HepG2 (cell line): ENCODE measurements around the gene C6orf15. TPM values are rescaled to one million over a fixed set of nuclear protein-coding genes. Genes with fewer than 3 reads are reported as not detected.

Source experiments
- ATAC-seq: fragments of 200-7000 bp; cut with Tn5 transposase; 3 replicates; pipeline ENCODE4 v1.9.1; 2020; ENCODE audit warnings: mild to moderate bottlenecking, moderate library complexity
- BruUV-seq: library from RNA; stranded (reverse); fragments of 400-500 nt; replicated peaks from 2 replicates; lab custom pipeline; 2021; lab: Mats Ljungman, UMichigan
- CTCF ChIA-PET: fragments of 300-600 bp; formaldehyde crosslinking; extraction: SDS; loops from one replicate; lab custom pipeline; 2021; ENCODE audit warnings: low total read pairs, inconsistent platforms, low intra/inter-chr PET ratio; lab: Yijun Ruan, JAX
- POLR2A ChIA-PET: fragments of 350-600 bp; sonication (Branson Sonifier 250); formaldehyde crosslinking; loops from one replicate; lab custom pipeline; 2020; ENCODE audit warnings: antibody characterized with exemption, inconsistent platforms; lab: Yijun Ruan, JAX
- DNase-seq: peaks from one replicate; pipeline ENCODE4 v3.0.0-alpha.2; 2015; ENCODE audit warnings: low spot score
- FAIRE-seq: peaks from 3 replicates; lab custom pipeline; 2011; peaks lifted over from hg19 to GRCh38; lab: Jason Lieb, UNC
- H2AFZ ChIP-seq: one replicate; pipeline ENCODE4 v1.6.1; 2011; ENCODE audit warnings: low read length, inconsistent platforms
- H3K27ac ChIP-seq: fragments of 300-600 bp; 3 replicates; pipeline ENCODE4 v1.8.0; 2011; ENCODE audit warnings: mixed run types, mild to moderate bottlenecking, mixed read lengths, low read length, inconsistent platforms; ENCODE audit not compliant: insufficient read depth; ENCODE audit errors: extremely low read length
- H3K27me3 ChIP-seq, 2 experiments: fragments of 200-600 bp in 1 of 2; 2 replicates in 1 of 2; 3 replicates in 1 of 2; pipeline versions ENCODE4 v1.6.0 to v1.8.0; 2011; ENCODE audit warnings: low read length in 2 of 2, mild to moderate bottlenecking in 2 of 2, moderate library complexity in 2 of 2, inconsistent platforms in 1 of 2; ENCODE audit not compliant: insufficient read depth in 2 of 2, control insufficient read depth in 1 of 2
- H3K36me3 ChIP-seq, 2 experiments: fragments of 200-600 bp in 1 of 2; replicated peaks in 1 of 2; 2 replicates in 1 of 2; 3 replicates in 1 of 2; pipeline versions ENCODE4 v1.5.1 to v1.8.0; 2011; ENCODE audit warnings: low read length in 2 of 2, inconsistent platforms in 1 of 2; ENCODE audit not compliant: insufficient read depth in 2 of 2, control insufficient read depth in 1 of 2
- H3K4me1 ChIP-seq: 2 replicates; pipeline ENCODE4 v1.5.1; 2012; ENCODE audit warnings: low read length, inconsistent platforms; ENCODE audit not compliant: insufficient read depth
- H3K4me2 ChIP-seq: 2 replicates; pipeline ENCODE4 v1.6.0; 2011; ENCODE audit warnings: low read depth, low read length, inconsistent platforms
- H3K4me3 ChIP-seq, 3 experiments: fragments of 200-600 bp in 1 of 3; sonication (generic), shearing (Covaris generic) in 1 of 3; replicated peaks in 1 of 3; 2 replicates each; pipeline ENCODE4 v1.5.1; 2011 to 2016; ENCODE audit warnings: low read length in 3 of 3, inconsistent platforms in 2 of 3, low read depth in 2 of 3, mild to moderate bottlenecking in 2 of 3, control low read depth in 1 of 3, mixed read lengths in 1 of 3; ENCODE audit not compliant: insufficient read depth in 1 of 3
- H3K79me2 ChIP-seq: one replicate; pipeline ENCODE4 v1.6.1; 2011; ENCODE audit warnings: low read length, inconsistent platforms; ENCODE audit not compliant: insufficient read depth
- H3K9ac ChIP-seq: 2 replicates; pipeline ENCODE4 v1.6.0; 2011; ENCODE audit warnings: mild to moderate bottlenecking, low read depth, low read length, inconsistent platforms; ENCODE audit not compliant: insufficient read depth
- H3K9me3 ChIP-seq: 2 replicates; pipeline ENCODE4 v1.5.1; 2012; ENCODE audit warnings: mild to moderate bottlenecking, low read length
- H4K20me1 ChIP-seq: 2 replicates; pipeline ENCODE4 v1.6.0; 2011; ENCODE audit warnings: inconsistent platforms, mild to moderate bottlenecking, low read length, moderate library complexity; ENCODE audit not compliant: insufficient read depth
- ARNT ChIP-seq: fragments of 450-650 bp; IDR thresholded peaks from 2 replicates; pipeline ENCODE4 v1.6.1; 2017
- GABPB1 ChIP-seq: IDR thresholded peaks from 2 replicates; pipeline ENCODE4 v1.6.1; 2016; ENCODE audit warnings: mild to moderate bottlenecking, missing genetic modification reagents, moderate library complexity, missing compliant biosample characterization
- RAD21 ChIP-seq: fragments of 450-650 bp; formaldehyde crosslinking; IDR thresholded peaks from 2 replicates; pipeline ENCODE4 v1.5.0; 2020; ENCODE audit warnings: mild to moderate bottlenecking
- ZNF317 ChIP-seq: sonication (generic); formaldehyde crosslinking; IDR thresholded peaks from 2 replicates; pipeline ENCODE4 v1.5.0; 2020; ENCODE audit warnings: mild to moderate bottlenecking, missing genetic modification reagents
- ZNF674 ChIP-seq: sonication (generic); formaldehyde crosslinking; IDR thresholded peaks from 2 replicates; pipeline ENCODE4 v1.5.0; 2020; ENCODE audit warnings: low read depth, mild to moderate bottlenecking, missing genetic modification reagents
- WGBS: methylation state at CpG from one replicate; pipeline ENCODE4 v1.1.6; 2017; ENCODE audit warnings: low lambda C conversion rate; 5-methylcytosine and 5-hydroxymethylcytosine counted together
- in situ Hi-C: cut with HindIII; loops from 2 replicates; pipeline ENCODE4 v1.10.0; 2017; ENCODE audit warnings: low pct_unique_long_range_greater_than_20kb; ENCODE audit not compliant: extremely low pct_ligation_motif_present
- intact Hi-C: fragments of 100-400 bp; cut with micrococcal nuclease; formaldehyde crosslinking; loops from one replicate; pipeline ENCODE4 v1.10.0; 2022; ENCODE audit not compliant: unreplicated experiment
- polyA plus RNA-seq, 8 experiments: library from polyadenylated mRNA; depleted of rRNA in 3 of 8; stranded (reverse) in 7 of 8; unstranded in 1 of 8; fragments of >200 nt; fragmentation: Illumina TruSeq in 4 of 8; extraction: Trizol in 4 of 8; gene quantifications; 2 replicates each; pipeline versions ENCODE4 v1.2.1 to v1.2.3, GENCODE V29; 2011 to 2016; ENCODE audit warnings: low read depth in 4 of 8, missing spikeins in 1 of 8, mixed read lengths in 1 of 8; ENCODE audit not compliant: insufficient read depth in 1 of 8
- total RNA-seq, 5 experiments: library from RNA; depleted of rRNA; stranded (reverse); fragments of >200 nt; fragmentation: Illumina TruSeq; extraction: Trizol; gene quantifications; 2 replicates each; pipeline ENCODE4 v1.2.3, GENCODE V29; 2016; ENCODE audit warnings: low read depth in 1 of 5
- TF ChIP-seq, protein P1 (sequence below): sonication (generic); formaldehyde crosslinking; IDR thresholded peaks from 2 replicates; pipeline ENCODE4 v1.5.0; 2020; ENCODE audit warnings: missing genetic modification reagents
- TF ChIP-seq, protein P2 (sequence below): sonication (generic); formaldehyde crosslinking; IDR thresholded peaks from 2 replicates; pipeline ENCODE4 v1.9.0; 2021; ENCODE audit warnings: mild to moderate bottlenecking, missing genetic modification reagents

The C6orf15 gene
- total and polyA plus RNA-seq, 2 of the 13 experiments (the other 11 are each of a cell fraction or from before 2014, with no cell fraction given): not detected

- Histone ChIP-seq H3K4me1 (peaks cover 7% of the 10 kb centered on the region), H3K36me3 (no peaks in the 10 kb centered on the region), H3K27ac (no peak overlapping the region), H3K27me3 (peaks cover 4 to 68% of the 10 kb centered on the region in 2 experiments; a peak in 4 of 5 replicates), H3K4me3 (no peak overlapping the region), H3K79me2 (no peaks in the 10 kb centered on the region), H3K9ac (no peak overlapping the region), H3K9me3 (no peaks in the 10 kb centered on the region), H3K4me2 (no peak overlapping the region), H2AFZ (no peak overlapping the region)
- ChIA-PET CTCF (no interaction called here), POLR2A (no interaction called here)
- intact Hi-C loops (no loop called here), in situ Hi-C loops (no loop called here)
- FAIRE-seq: no peak
- no peak for ATAC-seq
- TF ChIP-seq RAD21 (no peak), ZNF317 (no peak), ARNT (no peak), GABPB1 (CRISPR knock-in tag) (no peak), ZNF674 (CRISPR knock-in tag) (no peak)
- TF ChIP-seq, protein P1, sequence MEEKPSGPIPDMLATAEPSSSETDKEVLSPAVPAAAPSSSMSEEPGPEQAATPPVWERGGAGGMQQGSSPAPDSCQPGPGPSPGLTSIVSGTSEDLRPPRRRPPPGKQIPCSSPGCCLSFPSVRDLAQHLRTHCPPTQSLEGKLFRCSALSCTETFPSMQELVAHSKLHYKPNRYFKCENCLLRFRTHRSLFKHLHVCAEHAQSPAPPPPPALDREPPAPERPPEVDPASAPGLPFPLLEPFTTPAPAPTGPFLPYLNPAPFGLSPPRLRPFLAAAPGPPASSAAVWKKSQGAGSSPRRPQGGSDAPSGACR (CRISPR knock-in tag): no peak
- TF ChIP-seq, protein P2, sequence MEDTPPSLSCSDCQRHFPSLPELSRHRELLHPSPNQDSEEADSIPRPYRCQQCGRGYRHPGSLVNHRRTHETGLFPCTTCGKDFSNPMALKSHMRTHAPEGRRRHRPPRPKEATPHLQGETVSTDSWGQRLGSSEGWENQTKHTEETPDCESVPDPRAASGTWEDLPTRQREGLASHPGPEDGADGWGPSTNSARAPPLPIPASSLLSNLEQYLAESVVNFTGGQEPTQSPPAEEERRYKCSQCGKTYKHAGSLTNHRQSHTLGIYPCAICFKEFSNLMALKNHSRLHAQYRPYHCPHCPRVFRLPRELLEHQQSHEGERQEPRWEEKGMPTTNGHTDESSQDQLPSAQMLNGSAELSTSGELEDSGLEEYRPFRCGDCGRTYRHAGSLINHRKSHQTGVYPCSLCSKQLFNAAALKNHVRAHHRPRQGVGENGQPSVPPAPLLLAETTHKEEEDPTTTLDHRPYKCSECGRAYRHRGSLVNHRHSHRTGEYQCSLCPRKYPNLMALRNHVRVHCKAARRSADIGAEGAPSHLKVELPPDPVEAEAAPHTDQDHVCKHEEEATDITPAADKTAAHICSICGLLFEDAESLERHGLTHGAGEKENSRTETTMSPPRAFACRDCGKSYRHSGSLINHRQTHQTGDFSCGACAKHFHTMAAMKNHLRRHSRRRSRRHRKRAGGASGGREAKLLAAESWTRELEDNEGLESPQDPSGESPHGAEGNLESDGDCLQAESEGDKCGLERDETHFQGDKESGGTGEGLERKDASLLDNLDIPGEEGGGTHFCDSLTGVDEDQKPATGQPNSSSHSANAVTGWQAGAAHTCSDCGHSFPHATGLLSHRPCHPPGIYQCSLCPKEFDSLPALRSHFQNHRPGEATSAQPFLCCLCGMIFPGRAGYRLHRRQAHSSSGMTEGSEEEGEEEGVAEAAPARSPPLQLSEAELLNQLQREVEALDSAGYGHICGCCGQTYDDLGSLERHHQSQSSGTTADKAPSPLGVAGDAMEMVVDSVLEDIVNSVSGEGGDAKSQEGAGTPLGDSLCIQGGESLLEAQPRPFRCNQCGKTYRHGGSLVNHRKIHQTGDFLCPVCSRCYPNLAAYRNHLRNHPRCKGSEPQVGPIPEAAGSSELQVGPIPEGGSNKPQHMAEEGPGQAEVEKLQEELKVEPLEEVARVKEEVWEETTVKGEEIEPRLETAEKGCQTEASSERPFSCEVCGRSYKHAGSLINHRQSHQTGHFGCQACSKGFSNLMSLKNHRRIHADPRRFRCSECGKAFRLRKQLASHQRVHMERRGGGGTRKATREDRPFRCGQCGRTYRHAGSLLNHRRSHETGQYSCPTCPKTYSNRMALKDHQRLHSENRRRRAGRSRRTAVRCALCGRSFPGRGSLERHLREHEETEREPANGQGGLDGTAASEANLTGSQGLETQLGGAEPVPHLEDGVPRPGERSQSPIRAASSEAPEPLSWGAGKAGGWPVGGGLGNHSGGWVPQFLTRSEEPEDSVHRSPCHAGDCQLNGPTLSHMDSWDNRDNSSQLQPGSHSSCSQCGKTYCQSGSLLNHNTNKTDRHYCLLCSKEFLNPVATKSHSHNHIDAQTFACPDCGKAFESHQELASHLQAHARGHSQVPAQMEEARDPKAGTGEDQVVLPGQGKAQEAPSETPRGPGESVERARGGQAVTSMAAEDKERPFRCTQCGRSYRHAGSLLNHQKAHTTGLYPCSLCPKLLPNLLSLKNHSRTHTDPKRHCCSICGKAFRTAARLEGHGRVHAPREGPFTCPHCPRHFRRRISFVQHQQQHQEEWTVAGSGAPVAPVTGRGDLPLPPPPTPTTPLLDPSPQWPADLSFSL: no peak
- TF ChIP-seq, all 625 proteins: peak for 0
- DNase-seq: no peak
- WGBS: 0% methylated on average over 5 of the region's 7 CpGs
- BruUV-seq: no TSS peak
- H4K20me1 ChIP-seq: no peaks in the 10 kb centered on the region
Measured at GRCh38 chr6:31118178-31118577, 5.8 kb upstream of the C6orf15 start.
